CD4-positive, alpha-beta T cell (primary cell): Measurements from ENCODE around the gene WWOX. TPM values are rescaled to one million over a fixed set of nuclear protein-coding genes. Genes with fewer than 3 reads are reported as not detected.

Experiments
- ATAC-seq: fragments of 200-7000 bp; cut with Tn5 transposase; one replicate; pipeline ENCODE4 v1.10.0; 2022; ENCODE audit warnings: mild to moderate bottlenecking; ENCODE audit not compliant: poor library complexity
- CTCF ChIA-PET: fragments of 350-600 bp; sonication (Branson Sonifier 250); formaldehyde crosslinking; loops from one replicate; lab custom pipeline; 2021; ENCODE audit warnings: antibody characterized with exemption, inconsistent platforms; lab: Charles Lee
- POLR2A ChIA-PET: fragments of 350-600 bp; sonication (Branson Sonifier 250); formaldehyde crosslinking; loops from one replicate; lab custom pipeline; 2021; ENCODE audit warnings: antibody characterized with exemption, inconsistent platforms; lab: Charles Lee
- DNase-seq, 14 experiments: peaks; one replicate each; pipeline ENCODE4 v3.0.0-alpha.2; 2013 to 2020; ENCODE audit warnings: mixed read lengths in 2 of 14
- H3K27ac ChIP-seq, 2 donors: one replicate each; pipeline versions ENCODE4 v1.5.1 to v1.7.0; 2013; ENCODE audit warnings: low read length in 2 of 2, low read depth in 1 of 2, mild to moderate bottlenecking in 1 of 2
- H3K27me3 ChIP-seq, 2 experiments: 1 replicate in 1 of 2; 2 replicates in 1 of 2; pipeline versions ENCODE4 v1.6.1 to v1.7.0; 2013; ENCODE audit warnings: low read length in 2 of 2, control low read depth in 1 of 2, mild to moderate bottlenecking in 1 of 2, moderate library complexity in 1 of 2; ENCODE audit not compliant: insufficient read depth in 2 of 2, control insufficient read depth in 1 of 2
- H3K36me3 ChIP-seq: one replicate; pipeline ENCODE4 v1.6.1; 2013; ENCODE audit warnings: low read length, control low read depth; ENCODE audit not compliant: insufficient read depth
- H3K4me1 ChIP-seq: one replicate; pipeline ENCODE4 v1.6.1; 2013; ENCODE audit warnings: low read length, control low read depth; ENCODE audit not compliant: insufficient read depth
- H3K4me3 ChIP-seq: one replicate; pipeline ENCODE4 v1.5.1; 2013; ENCODE audit warnings: mild to moderate bottlenecking, low read length, moderate library complexity
- H3K9me3 ChIP-seq, 2 experiments: 1 replicate in 1 of 2; 2 replicates in 1 of 2; pipeline versions ENCODE4 v1.6.1 to v1.7.0; 2013; ENCODE audit warnings: low read length in 2 of 2, mild to moderate bottlenecking in 2 of 2, control low read depth in 1 of 2, moderate library complexity in 1 of 2; ENCODE audit not compliant: control insufficient read depth in 1 of 2, insufficient read depth in 1 of 2
- H3K27ac Mint-ChIP-seq: one replicate; pipeline ENCODE4 v1.8.0; 2020; ENCODE audit warnings: mixed read lengths
- H3K27me3 Mint-ChIP-seq: one replicate; pipeline ENCODE4 v1.8.0; 2021; ENCODE audit warnings: mixed read lengths
- H3K36me3 Mint-ChIP-seq: one replicate; pipeline ENCODE4 v1.8.0; 2021; ENCODE audit warnings: low read depth, mixed read lengths
- H3K4me1 Mint-ChIP-seq: one replicate; pipeline ENCODE4 v1.8.0; 2021; ENCODE audit warnings: low read depth, mixed read lengths
- H3K4me3 Mint-ChIP-seq: one replicate; pipeline ENCODE4 v1.8.0; 2020; ENCODE audit warnings: mild to moderate bottlenecking, mixed read lengths
- H3K9me3 Mint-ChIP-seq: one replicate; pipeline ENCODE4 v1.8.0; 2020; ENCODE audit warnings: mixed read lengths
- intact Hi-C, 2 experiments: fragments of 100-400 bp; cut with DNase I in 1 of 2; cut with micrococcal nuclease in 1 of 2; formaldehyde crosslinking; loops; one replicate each; pipeline versions ENCODE4 v1.15.1 to v1.9.0; 2023 to 2025; cut with DNase I, micrococcal nuclease
- total RNA-seq, 174 experiments: library from RNA in 2 of 174; stranded (reverse) in 2 of 174; gene quantifications; one replicate each; pipeline ENCODE4 v1.2.3 and lab custom pipeline; 2021 to 2026
- TF ChIP-seq, protein P1 (sequence below): fragments of 200-600 bp; IDR thresholded peaks from one replicate; pipeline ENCODE4 v1.8.0; 2022; ENCODE audit warnings: antibody characterized with exemption, mild to moderate bottlenecking

The WWOX gene
- total RNA-seq, 2 experiments from 2014 or later, result 19.3 to 21.7 TPM

DNA sequence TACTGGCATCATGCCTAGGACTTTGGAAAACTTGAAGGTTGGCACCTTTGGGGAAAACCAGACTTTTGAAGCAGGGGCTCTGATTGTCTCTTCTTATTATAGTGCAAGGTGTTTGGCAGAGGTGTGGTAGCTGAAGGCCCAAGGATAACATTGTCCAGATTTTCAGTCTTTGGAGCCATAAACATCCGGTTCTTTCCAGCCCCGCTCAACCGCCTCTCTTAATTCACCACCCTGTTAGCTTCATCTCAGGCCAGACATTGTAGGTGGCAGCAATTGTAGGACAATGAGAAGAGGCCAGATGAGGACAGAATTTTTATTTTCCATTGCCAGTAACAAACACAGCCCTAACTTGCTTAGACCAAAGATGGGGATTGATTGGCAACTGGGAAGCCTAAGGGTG lies 851.3 kb downstream of the WWOX start:
- DNase-seq, result no peak
- no peaks in the 10 kb centered on the region for H3K36me3 Mint-ChIP-seq
- no peaks in the 10 kb centered on the region for H3K4me1 Mint-ChIP-seq
- H3K27me3 Mint-ChIP-seq, result no peaks in the 10 kb centered on the region
- intact Hi-C loops, result loop anchor here in 1 of 2 experiments (1.0 kb wide), 1 partner anchor 11 kb away; no protein-coding TSS in a partner anchor
- ATAC-seq, result no peak
- Histone ChIP-seq H3K36me3 (no peaks in the 10 kb centered on the region), H3K9me3 (no peaks in the 10 kb centered on the region), H3K27me3 (no peaks in the 10 kb centered on the region), H3K4me3 (no peak overlapping the region), H3K4me1 (no peaks in the 10 kb centered on the region), H3K27ac (no peak overlapping the region)
- no peak overlapping the region for H3K4me3 Mint-ChIP-seq
- ChIA-PET CTCF (interaction anchor here (1.0 kb wide), 1 partner anchor 92 kb away, joined by 3 read pairs; no protein-coding TSS in a partner anchor), POLR2A (no interaction called here)
- no peaks in the 10 kb centered on the region for H3K9me3 Mint-ChIP-seq
- TF ChIP-seq, protein P1, sequence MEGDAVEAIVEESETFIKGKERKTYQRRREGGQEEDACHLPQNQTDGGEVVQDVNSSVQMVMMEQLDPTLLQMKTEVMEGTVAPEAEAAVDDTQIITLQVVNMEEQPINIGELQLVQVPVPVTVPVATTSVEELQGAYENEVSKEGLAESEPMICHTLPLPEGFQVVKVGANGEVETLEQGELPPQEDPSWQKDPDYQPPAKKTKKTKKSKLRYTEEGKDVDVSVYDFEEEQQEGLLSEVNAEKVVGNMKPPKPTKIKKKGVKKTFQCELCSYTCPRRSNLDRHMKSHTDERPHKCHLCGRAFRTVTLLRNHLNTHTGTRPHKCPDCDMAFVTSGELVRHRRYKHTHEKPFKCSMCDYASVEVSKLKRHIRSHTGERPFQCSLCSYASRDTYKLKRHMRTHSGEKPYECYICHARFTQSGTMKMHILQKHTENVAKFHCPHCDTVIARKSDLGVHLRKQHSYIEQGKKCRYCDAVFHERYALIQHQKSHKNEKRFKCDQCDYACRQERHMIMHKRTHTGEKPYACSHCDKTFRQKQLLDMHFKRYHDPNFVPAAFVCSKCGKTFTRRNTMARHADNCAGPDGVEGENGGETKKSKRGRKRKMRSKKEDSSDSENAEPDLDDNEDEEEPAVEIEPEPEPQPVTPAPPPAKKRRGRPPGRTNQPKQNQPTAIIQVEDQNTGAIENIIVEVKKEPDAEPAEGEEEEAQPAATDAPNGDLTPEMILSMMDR, result no peak
- no peak overlapping the region for H3K27ac Mint-ChIP-seq

DNA sequence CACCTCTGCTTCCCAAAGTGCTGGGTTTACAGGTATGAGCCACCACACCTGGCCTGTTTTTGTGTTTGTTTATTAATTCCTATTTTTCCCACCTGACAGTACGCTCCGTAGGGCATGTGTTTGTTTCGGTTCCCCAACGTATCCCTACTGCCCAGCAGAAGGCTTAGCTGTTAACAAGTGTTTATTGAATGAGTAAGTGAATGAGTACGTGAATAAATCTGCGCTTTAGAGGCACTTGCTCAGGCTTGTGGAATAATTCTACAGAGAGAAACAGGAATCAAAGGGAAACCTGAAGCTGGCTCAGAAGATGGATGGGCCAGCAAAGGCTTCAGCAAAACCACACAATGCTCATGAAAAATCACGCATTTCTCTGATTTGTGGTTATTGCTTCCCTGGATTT lies 853.2 kb downstream of the WWOX start:
- H3K36me3 Mint-ChIP-seq, result no peaks in the 10 kb centered on the region
- no peaks in the 10 kb centered on the region for H3K9me3 Mint-ChIP-seq
- ATAC-seq (no peak), DNase-seq (no peak)
- Histone ChIP-seq H3K36me3 (no peaks in the 10 kb centered on the region), H3K27me3 (no peaks in the 10 kb centered on the region), H3K4me3 (no peak overlapping the region), H3K4me1 (no peaks in the 10 kb centered on the region), H3K9me3 (no peaks in the 10 kb centered on the region), H3K27ac (no peak overlapping the region)
- H3K27me3 Mint-ChIP-seq, result no peaks in the 10 kb centered on the region
- intact Hi-C loops, result no loop called here
- TF ChIP-seq, protein P1, result no peak
- H3K4me3 Mint-ChIP-seq, result no peak overlapping the region
- no peak overlapping the region for H3K27ac Mint-ChIP-seq
- CTCF ChIA-PET, result no interaction called here
- POLR2A ChIA-PET, result interaction anchor here (1.1 kb wide), 1 partner anchor 10 kb away, joined by 3 read pairs; no protein-coding TSS in a partner anchor
- H3K4me1 Mint-ChIP-seq, result peaks cover 7% of the 10 kb centered on the region

DNA sequence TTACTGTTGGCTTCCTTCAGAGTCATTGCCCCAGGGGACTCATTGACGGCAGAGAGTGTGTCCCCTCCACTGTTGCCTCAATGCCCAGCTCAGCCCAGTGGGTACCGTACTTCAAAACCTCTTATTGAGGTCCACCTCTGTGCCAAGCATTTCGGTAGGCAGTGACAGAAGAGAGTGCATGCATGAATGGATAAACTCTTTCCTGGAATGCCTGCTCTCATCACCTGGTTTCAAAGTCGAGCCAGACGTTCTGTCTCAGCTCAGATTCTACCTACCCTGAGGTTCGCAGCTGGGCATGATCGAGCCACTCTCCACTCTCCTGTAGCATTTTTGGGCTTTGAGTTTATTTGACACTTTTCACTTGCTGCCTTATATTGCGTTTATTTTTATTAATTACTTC lies 854.1 kb downstream of the WWOX start:
- POLR2A ChIA-PET, result interaction anchor here (1.1 kb wide), 1 partner anchor 11 kb away, joined by 3 read pairs; no protein-coding TSS in a partner anchor
- H3K4me3 ChIP-seq, result no peak overlapping the region
- H3K27me3 ChIP-seq, result no peaks in the 10 kb centered on the region
- H3K27ac ChIP-seq, result no peak overlapping the region
- H3K9me3 Mint-ChIP-seq, result no peaks in the 10 kb centered on the region
- no peak overlapping the region for H3K4me3 Mint-ChIP-seq
- H3K27me3 Mint-ChIP-seq, result no peaks in the 10 kb centered on the region
- ATAC-seq (no peak), DNase-seq (no peak)
- H3K4me1 Mint-ChIP-seq, result peaks cover 7% of the 10 kb centered on the region
- no peak overlapping the region for H3K27ac Mint-ChIP-seq
- intact Hi-C loops, result no loop called here
- CTCF ChIA-PET, result interaction anchor here (0.9 kb wide), 1 partner anchor 9 kb away, joined by 3 read pairs; no protein-coding TSS in a partner anchor
- TF ChIP-seq, protein P1, result no peak
- H3K36me3 ChIP-seq, result no peaks in the 10 kb centered on the region
- no peaks in the 10 kb centered on the region for H3K4me1 ChIP-seq
- no peaks in the 10 kb centered on the region for H3K9me3 ChIP-seq
- H3K36me3 Mint-ChIP-seq, result no peaks in the 10 kb centered on the region
